ENCODE measurements around the gene ZBTB8B.
"Not testable (repeated sequence)": the region's sequence is repeated elsewhere in the genome, so short reads cannot be mapped to it uniquely, and the experiment has no call there.

The ZBTB8B gene

DNA sequence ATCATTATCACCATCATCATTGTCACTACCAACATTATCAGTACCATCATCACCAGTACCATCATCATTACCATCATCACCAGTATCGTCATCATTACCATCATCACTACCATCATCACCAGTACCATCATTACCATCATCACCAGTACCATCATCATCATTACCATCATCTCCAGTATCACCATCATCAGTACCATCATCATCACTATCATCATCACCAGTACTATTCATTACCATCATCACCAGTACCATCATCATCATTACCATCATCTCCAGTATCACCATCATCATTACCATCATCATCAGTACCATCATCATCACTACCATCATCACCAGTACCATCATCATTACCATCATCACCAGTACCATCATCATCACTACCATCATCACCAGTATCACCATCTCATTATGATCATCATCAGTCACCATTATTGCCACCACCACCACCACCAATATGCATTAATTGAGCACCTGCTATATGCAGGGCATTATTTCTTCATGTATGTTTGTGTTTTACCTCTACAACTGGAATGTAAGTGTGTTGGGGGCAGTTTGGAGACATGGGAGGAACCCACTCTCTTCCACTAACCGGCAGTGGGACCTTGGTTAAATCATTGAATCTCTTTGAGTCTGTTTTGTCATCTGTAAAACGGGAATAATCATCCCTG lies 7.0 kb downstream of the ZBTB8B start:
- no peak overlapping the region for H3K4me3 ChIP-seq (replicated peaks; ENCODE audit: low read depth, low read length)
- no peak for DNase-seq (ENCODE audit: extremely low read depth, low read depth)
- TF ChIP-seq, protein P1, sequence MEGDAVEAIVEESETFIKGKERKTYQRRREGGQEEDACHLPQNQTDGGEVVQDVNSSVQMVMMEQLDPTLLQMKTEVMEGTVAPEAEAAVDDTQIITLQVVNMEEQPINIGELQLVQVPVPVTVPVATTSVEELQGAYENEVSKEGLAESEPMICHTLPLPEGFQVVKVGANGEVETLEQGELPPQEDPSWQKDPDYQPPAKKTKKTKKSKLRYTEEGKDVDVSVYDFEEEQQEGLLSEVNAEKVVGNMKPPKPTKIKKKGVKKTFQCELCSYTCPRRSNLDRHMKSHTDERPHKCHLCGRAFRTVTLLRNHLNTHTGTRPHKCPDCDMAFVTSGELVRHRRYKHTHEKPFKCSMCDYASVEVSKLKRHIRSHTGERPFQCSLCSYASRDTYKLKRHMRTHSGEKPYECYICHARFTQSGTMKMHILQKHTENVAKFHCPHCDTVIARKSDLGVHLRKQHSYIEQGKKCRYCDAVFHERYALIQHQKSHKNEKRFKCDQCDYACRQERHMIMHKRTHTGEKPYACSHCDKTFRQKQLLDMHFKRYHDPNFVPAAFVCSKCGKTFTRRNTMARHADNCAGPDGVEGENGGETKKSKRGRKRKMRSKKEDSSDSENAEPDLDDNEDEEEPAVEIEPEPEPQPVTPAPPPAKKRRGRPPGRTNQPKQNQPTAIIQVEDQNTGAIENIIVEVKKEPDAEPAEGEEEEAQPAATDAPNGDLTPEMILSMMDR (IDR thresholded peaks at IDR 0.05; ENCODE audit: low read depth, low read length, missing control alignments): no peak

- DNase-seq (ENCODE audit: extremely low read depth, low read depth); H3K4me3 ChIP-seq (replicated peaks; ENCODE audit: low read depth, low read length): not testable (repeated sequence)
Measured at GRCh38 chr1:32472966-32473365, 8.1 kb downstream of the ZBTB8B start.

DNA sequence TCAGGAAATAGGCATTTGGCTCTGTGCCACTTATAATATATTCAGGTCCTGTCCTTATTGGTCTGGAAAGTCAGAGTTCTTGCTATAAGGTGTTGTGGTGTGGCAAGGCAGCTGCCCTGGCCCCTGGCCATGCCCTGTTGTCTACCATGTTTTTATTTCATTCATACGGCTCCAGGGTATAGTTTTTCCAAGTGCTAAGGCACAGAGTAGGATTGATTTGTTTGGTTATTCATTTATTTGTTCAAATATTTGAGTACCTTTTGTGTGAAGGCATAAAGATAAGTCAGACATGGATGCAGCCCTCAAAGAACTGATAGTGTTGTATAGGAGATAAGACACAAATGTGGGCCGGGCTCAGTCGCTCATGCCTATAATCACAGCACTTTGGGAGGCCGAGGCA lies 10.1 kb downstream of the ZBTB8B start:
- DNase-seq (ENCODE audit: extremely low read depth, low read depth): no peak
- H3K4me3 ChIP-seq (replicated peaks; ENCODE audit: low read depth, low read length): no peak overlapping the region
- TF ChIP-seq, protein P1 (IDR thresholded peaks at IDR 0.05; ENCODE audit: low read depth, low read length, missing control alignments): no peak

GRCh38 chr1:32480003-32480402 lies 15.1 kb downstream of the ZBTB8B start:
- H3K4me3 ChIP-seq (replicated peaks; ENCODE audit: low read depth, low read length): no peak overlapping the region
- DNase-seq (ENCODE audit: extremely low read depth, low read depth): no peak
- TF ChIP-seq, protein P1 (IDR thresholded peaks at IDR 0.05; ENCODE audit: low read depth, low read length, missing control alignments): no peak

DNA sequence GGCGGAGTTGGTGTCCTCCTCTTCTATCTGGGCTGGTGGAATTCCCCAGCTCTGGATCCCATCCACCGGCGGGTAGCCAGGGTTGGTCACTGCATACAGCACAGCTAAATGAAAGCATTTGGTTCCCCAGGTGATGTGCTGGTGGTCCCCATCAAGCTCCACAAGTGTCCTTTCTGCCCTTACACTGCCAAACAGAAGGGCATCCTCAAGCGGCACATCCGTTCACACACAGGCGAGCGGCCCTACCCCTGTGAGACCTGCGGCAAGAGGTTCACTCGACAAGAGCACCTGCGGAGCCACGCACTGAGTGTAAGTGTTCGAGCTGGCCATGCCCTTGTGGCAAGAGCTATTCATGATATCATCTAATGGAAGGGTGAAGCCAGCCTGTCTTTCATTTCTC lies 15.9 kb downstream of the ZBTB8B start:
- no peak overlapping the region for H3K4me3 ChIP-seq (replicated peaks; ENCODE audit: low read depth, low read length)
- TF ChIP-seq, protein P1 (IDR thresholded peaks at IDR 0.05; ENCODE audit: low read depth, low read length, missing control alignments): no peak
- DNase-seq (ENCODE audit: extremely low read depth, low read depth): no peak

- H3K4me3 ChIP-seq (replicated peaks; ENCODE audit: low read depth, low read length); DNase-seq (ENCODE audit: extremely low read depth, low read depth): not testable (repeated sequence)
Measured at GRCh38 chr1:32481788-32482187, 16.9 kb downstream of the ZBTB8B start.

DNA sequence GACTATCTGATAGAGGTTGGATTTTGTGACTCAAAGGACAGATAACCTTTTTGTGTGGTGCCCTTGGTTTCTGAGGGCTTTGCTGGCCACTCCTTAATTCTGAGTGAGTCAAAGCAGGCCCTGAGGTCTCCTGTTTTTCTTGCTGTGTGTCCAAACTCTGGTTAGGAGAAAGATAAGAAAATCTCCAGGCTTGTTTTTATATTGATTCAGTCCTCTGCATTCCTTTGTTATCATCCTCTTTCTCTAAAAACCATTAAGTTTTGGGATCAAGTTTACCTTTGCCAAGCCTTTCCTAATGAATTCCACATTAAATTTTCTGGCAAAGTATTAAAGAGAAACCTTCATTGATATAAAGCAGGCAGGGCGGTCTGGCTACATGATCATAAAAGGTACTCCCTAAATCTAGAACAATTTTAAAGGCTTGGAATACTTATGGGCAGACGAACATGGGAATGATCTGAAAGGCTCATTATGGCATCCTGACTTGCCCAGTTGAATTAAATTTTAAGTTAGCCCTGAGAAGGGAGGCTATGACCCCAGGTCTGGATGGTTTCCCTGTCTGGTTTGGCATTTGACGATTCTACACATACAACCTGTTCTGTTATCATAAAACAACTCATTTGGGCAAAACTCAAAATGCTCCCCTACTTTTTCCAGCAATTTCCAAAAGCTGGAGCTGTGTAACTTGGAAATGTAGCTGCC lies 20.8 kb downstream of the ZBTB8B start:
- DNase-seq (ENCODE audit: extremely low read depth, low read depth): no peak
- H3K4me3 ChIP-seq (replicated peaks; ENCODE audit: low read depth, low read length): no peak overlapping the region
- TF ChIP-seq, protein P1 (IDR thresholded peaks at IDR 0.05; ENCODE audit: low read depth, low read length, missing control alignments): no peak
